Transverse colon (tissue), 4 donors: Measurements from ENCODE around the gene MAGI1. TPM values are rescaled to one million over a fixed set of nuclear protein-coding genes. Genes with fewer than 3 reads are reported as not detected.

Experiments
- DNase-seq: peaks from one replicate; pipeline ENCODE4 v3.0.0-alpha.2; 2019
- H3K27ac ChIP-seq, 4 donors: fragments of 200-600 bp; sonication (generic); 2 replicates each; pipeline ENCODE4 v1.5.1; 2016 to 2018; ENCODE audit warnings: inconsistent platforms in 4 of 4
- H3K27me3 ChIP-seq: fragments of 200-600 bp; sonication (generic); 2 replicates; pipeline ENCODE4 v1.5.1; 2017; ENCODE audit warnings: inconsistent platforms
- H3K36me3 ChIP-seq, 4 donors: fragments of 200-600 bp; sonication (generic); 2 replicates each; pipeline ENCODE4 v1.5.1; 2017 to 2019; ENCODE audit warnings: inconsistent platforms in 4 of 4
- H3K4me1 ChIP-seq, 4 donors: fragments of 200-600 bp; sonication (generic); 2 replicates each; pipeline ENCODE4 v1.5.1; 2017 to 2020; ENCODE audit warnings: inconsistent platforms in 4 of 4
- H3K4me3 ChIP-seq, 4 donors: fragments of 200-600 bp; sonication (generic); 1 replicate in 1 of 4; 2 replicates in 3 of 4; pipeline versions ENCODE4 v1.5.1 to v1.6.1; 2017 to 2019; ENCODE audit warnings: inconsistent platforms in 4 of 4
- H3K9me3 ChIP-seq, 2 donors: fragments of 200-600 bp; sonication (generic); 2 replicates each; pipeline ENCODE4 v1.5.1; 2017 to 2019; ENCODE audit warnings: inconsistent platforms in 2 of 2
- CTCF ChIP-seq, 5 experiments: fragments of 200-600 bp in 3 of 5; fragments of 450-650 bp in 2 of 5; sonication (generic) in 3 of 5; IDR thresholded peaks; 1 replicate in 2 of 5; 2 replicates in 3 of 5; pipeline ENCODE4 v1.5.1; 2016 to 2017; ENCODE audit warnings: antibody characterized with exemption in 5 of 5, inconsistent platforms in 3 of 5, mild to moderate bottlenecking in 2 of 5, moderate library complexity in 1 of 5
- EP300 ChIP-seq: sonication (generic); formaldehyde crosslinking; IDR thresholded peaks from one replicate; pipeline ENCODE4 v1.6.1; 2017; ENCODE audit warnings: antibody characterized with exemption, low read depth
- POLR2A ChIP-seq: fragments of 450-650 bp; IDR thresholded peaks from one replicate; pipeline ENCODE4 v1.6.1; 2016; ENCODE audit warnings: antibody characterized with exemption, mild to moderate bottlenecking, moderate library complexity
- POLR2AphosphoS5 ChIP-seq, 3 donors: sonication (generic); formaldehyde crosslinking; IDR thresholded peaks; one replicate each; pipeline ENCODE4 v1.6.1; 2016; ENCODE audit warnings: antibody characterized with exemption in 3 of 3
- WGBS, 2 donors: methylation state at CpG; one replicate each; pipeline ENCODE4 v1.1.5; 2018; ENCODE audit warnings: low coverage in 1 of 2; 5-methylcytosine and 5-hydroxymethylcytosine counted together
- in situ Hi-C, 4 donors: fragments of 200-750 bp; cut with MboI; loops; one replicate each; pipeline versions ENCODE4 v1.15.0 to v1.15.1; 2017; ENCODE audit warnings: low sequenced_read_pairs in 3 of 4, low pct_ligation_motif_present in 1 of 4, low pct_unique_long_range_greater_than_20kb in 1 of 4
- intact Hi-C: fragments of 100-400 bp; cut with DNase I; formaldehyde crosslinking; loops from one replicate; pipeline ENCODE4 v1.15.1; 2023; ENCODE audit warnings: low total_unique reads
- total RNA-seq, 4 donors: library from RNA; depleted of rRNA; stranded (reverse); fragments of >200 nt; gene quantifications; one replicate each; pipeline ENCODE4 v1.1.0, GENCODE V29; 2016

Gene MAGI1
- total RNA-seq, 4 donors from 2014 or later = 50.8 to 190 (median 67.4) TPM

GRCh38 chr3:65535260-65535659, 503.5 kb downstream of the MAGI1 start:
- Histone ChIP-seq H3K9me3 (no peaks in the 10 kb centered on the region), H3K4me3 (no peak overlapping the region), H3K36me3 (no peaks in the 10 kb centered on the region), H3K27ac (no peak overlapping the region), H3K27me3 (no peaks in the 10 kb centered on the region), H3K4me1 (peaks cover 0 to 8% (median 0%) of the 10 kb centered on the region in 4 donors)
- DNase-seq = no peak
- in situ Hi-C loops (no loop called here), intact Hi-C loops (no loop called here)
- WGBS, 2 donors = 51 to 52% methylated on average over 2 of the region's 2 CpGs
- no peak for TF ChIP-seq POLR2AphosphoS5 (IDR thresholded peaks at IDR 0.05)
- no peak for TF ChIP-seq CTCF (IDR thresholded peaks at IDR 0.05)
- no peak for TF ChIP-seq EP300
- no peak for TF ChIP-seq POLR2A

- no peaks in the 10 kb centered on the region for H3K27me3 ChIP-seq
- peaks cover 0 to 8% (median 0%) of the 10 kb centered on the region in 4 donors for H3K4me1 ChIP-seq
- no peak for DNase-seq
- 75 to 79% methylated on average over 3 of the region's 3 CpGs for WGBS, 2 donors
- intact Hi-C loops = no loop called here
- no peak overlapping the region for H3K27ac ChIP-seq
- in situ Hi-C loops = no loop called here
- no peaks in the 10 kb centered on the region for H3K36me3 ChIP-seq
- TF ChIP-seq POLR2A (no peak), POLR2AphosphoS5 (IDR thresholded peaks at IDR 0.05) (no peak), CTCF (IDR thresholded peaks at IDR 0.05) (no peak), EP300 (no peak)
- no peak overlapping the region for H3K4me3 ChIP-seq
- H3K9me3 ChIP-seq = no peaks in the 10 kb centered on the region
Measured at GRCh38 chr3:65534805-65535204, 503.9 kb downstream of the MAGI1 start.

GRCh38 chr3:65532749-65533148, 506.0 kb downstream of the MAGI1 start:
- H3K27ac ChIP-seq = no peak overlapping the region
- no peak overlapping the region for H3K4me3 ChIP-seq
- WGBS, 2 donors = 83 to 88% methylated on average over 2 to 6 of the region's 6 CpGs
- DNase-seq = no peak
- H3K27me3 ChIP-seq = no peaks in the 10 kb centered on the region
- intact Hi-C loops = no loop called here
- no peaks in the 10 kb centered on the region for H3K9me3 ChIP-seq
- TF ChIP-seq POLR2AphosphoS5 (IDR thresholded peaks at IDR 0.05) = no peak
- in situ Hi-C loops = no loop called here
- no peaks in the 10 kb centered on the region for H3K36me3 ChIP-seq
- H3K4me1 ChIP-seq = peaks cover 0 to 8% (median 0%) of the 10 kb centered on the region in 4 donors

GRCh38 chr3:65532215-65532614, 506.5 kb downstream of the MAGI1 start:
- H3K4me3 ChIP-seq = no peak overlapping the region
- H3K36me3 ChIP-seq = no peaks in the 10 kb centered on the region
- no peaks in the 10 kb centered on the region for H3K27me3 ChIP-seq
- H3K27ac ChIP-seq = no peak overlapping the region
- 93 to 98% methylated on average over 4 of the region's 4 CpGs for WGBS, 2 donors
- no peaks in the 10 kb centered on the region for H3K9me3 ChIP-seq
- peaks cover 0 to 8% (median 0%) of the 10 kb centered on the region in 4 donors for H3K4me1 ChIP-seq
- no peak for TF ChIP-seq CTCF (IDR thresholded peaks at IDR 0.05)
- no peak for TF ChIP-seq POLR2AphosphoS5 (IDR thresholded peaks at IDR 0.05)
- no peak for TF ChIP-seq EP300
- TF ChIP-seq POLR2A = no peak
- intact Hi-C loops = no loop called here
- in situ Hi-C loops = no loop called here
- DNase-seq = no peak

- H3K4me3 ChIP-seq = no peak overlapping the region
- H3K9me3 ChIP-seq = no peaks in the 10 kb centered on the region
- H3K4me1 ChIP-seq = peaks cover 0 to 8% (median 0%) of the 10 kb centered on the region in 4 donors
- no peak for DNase-seq
- in situ Hi-C loops (no loop called here), intact Hi-C loops (no loop called here)
- H3K27ac ChIP-seq = no peak overlapping the region
- WGBS, 2 donors = 58 to 71% methylated on average over 1 of the region's 1 CpG
- H3K36me3 ChIP-seq = no peaks in the 10 kb centered on the region
- TF ChIP-seq POLR2AphosphoS5 (IDR thresholded peaks at IDR 0.05) = no peak
- TF ChIP-seq EP300 = no peak
- no peak for TF ChIP-seq CTCF (IDR thresholded peaks at IDR 0.05)
- TF ChIP-seq POLR2A = no peak
- H3K27me3 ChIP-seq = no peaks in the 10 kb centered on the region
Measured at GRCh38 chr3:65531499-65531898, 507.2 kb downstream of the MAGI1 start.
